A673 (cell line): ENCODE measurements around the gene DOCK4. TPM values are rescaled to one million over a fixed set of nuclear protein-coding genes. Genes with fewer than 3 reads are reported as not detected.

Experiments used
- BruUV-seq: library from RNA; stranded (reverse); fragments of 400-500 nt; replicated peaks from 2 replicates; lab custom pipeline; 2021; lab: Mats Ljungman, UMichigan
- CTCF ChIA-PET: fragments of 300-600 bp; sonication (Branson Sonifier 250); formaldehyde crosslinking; loops from one replicate; lab custom pipeline; 2022; ENCODE audit warnings: antibody characterized with exemption; lab: Charles Lee
- POLR2A ChIA-PET: fragments of 300-600 bp; sonication (Branson Sonifier 250); formaldehyde crosslinking; loops from one replicate; lab custom pipeline; 2022; ENCODE audit warnings: antibody characterized with exemption; ENCODE audit not compliant: low non-redundant PET; lab: Charles Lee
- DNase-seq: peaks from one replicate; pipeline ENCODE4 v3.0.0-alpha.2; 2015; ENCODE audit warnings: low spot score
- H3K27ac ChIP-seq: fragments of 200-600 bp; sonication (generic); 2 replicates; pipeline ENCODE4 v1.5.1; 2016; ENCODE audit warnings: mixed run types, low read depth, mild to moderate bottlenecking, mixed read lengths, antibody characterized with exemption, low read length; ENCODE audit not compliant: poor library complexity, severe bottlenecking
- H3K27me3 ChIP-seq: fragments of 200-600 bp; sonication (generic); replicated peaks from 2 replicates; pipeline ENCODE4 v1.6.1; 2017; ENCODE audit warnings: mixed run types, low read depth, mild to moderate bottlenecking, mixed read lengths, antibody characterized with exemption, low read length; ENCODE audit not compliant: insufficient read depth, poor library complexity
- H3K36me3 ChIP-seq: fragments of 200-600 bp; sonication (generic); 2 replicates; pipeline ENCODE4 v1.6.1; 2016; ENCODE audit warnings: mixed run types, mild to moderate bottlenecking, mixed read lengths, antibody characterized with exemption, low read length; ENCODE audit not compliant: insufficient read depth, poor library complexity, severe bottlenecking
- H3K4me1 ChIP-seq: fragments of 200-600 bp; sonication (generic); 2 replicates; pipeline ENCODE4 v1.6.1; 2017; ENCODE audit warnings: mixed run types, mild to moderate bottlenecking, mixed read lengths, antibody characterized with exemption, low read length; ENCODE audit not compliant: insufficient read depth, poor library complexity, severe bottlenecking
- H3K4me3 ChIP-seq: fragments of 200-600 bp; sonication (generic); 2 replicates; pipeline ENCODE4 v1.5.1; 2016; ENCODE audit warnings: low read depth, mixed run types, mild to moderate bottlenecking, mixed read lengths, low read length; ENCODE audit not compliant: poor library complexity, severe bottlenecking
- H3K9me3 ChIP-seq: fragments of 200-600 bp; sonication (generic); 2 replicates; pipeline ENCODE4 v1.6.1; 2016; ENCODE audit warnings: mixed run types, low read depth, mild to moderate bottlenecking, mixed read lengths, antibody characterized with exemption, low read length; ENCODE audit not compliant: poor library complexity, severe bottlenecking
- EZH2 ChIP-seq: fragments of 200-600 bp; sonication (generic); IDR thresholded peaks from 2 replicates; pipeline ENCODE4 v1.6.1; 2017; ENCODE audit warnings: borderline replicate concordance, low read depth, mild to moderate bottlenecking, mixed read lengths, antibody characterized with exemption, low read length; ENCODE audit not compliant: poor library complexity, severe bottlenecking
- intact Hi-C: fragments of 100-400 bp; cut with micrococcal nuclease; formaldehyde crosslinking; loops from one replicate; pipeline ENCODE4 v1.10.0; 2022; ENCODE audit not compliant: unreplicated experiment
- total RNA-seq: library from RNA; stranded (reverse); gene quantifications from 2 replicates; pipeline ENCODE4 v1.2.3, GENCODE V29; 2021
- TF ChIP-seq, protein P1 (sequence below): fragments of 300-800, 200-600 bp; sonication (generic); conservative IDR thresholded peaks from 2 replicates; pipeline ENCODE4 v1.5.1; 2017; ENCODE audit warnings: low read depth, mild to moderate bottlenecking, antibody characterized with exemption, low read length, moderate library complexity, mixed read lengths

DOCK4 gene
- total RNA-seq, 1 experiment from 2014 or later: 28.5 TPM

GRCh38 chr7:111780527-111780926, 425.7 kb downstream of the DOCK4 start:
- ChIA-PET CTCF (no interaction called here), POLR2A (no interaction called here)
- no peaks in the 10 kb centered on the region for H3K36me3 ChIP-seq
- no peak overlapping the region for H3K27ac ChIP-seq
- DNase-seq: no peak
- intact Hi-C loops: no loop called here
- no peak for TF ChIP-seq EZH2
- TF ChIP-seq, protein P1, sequence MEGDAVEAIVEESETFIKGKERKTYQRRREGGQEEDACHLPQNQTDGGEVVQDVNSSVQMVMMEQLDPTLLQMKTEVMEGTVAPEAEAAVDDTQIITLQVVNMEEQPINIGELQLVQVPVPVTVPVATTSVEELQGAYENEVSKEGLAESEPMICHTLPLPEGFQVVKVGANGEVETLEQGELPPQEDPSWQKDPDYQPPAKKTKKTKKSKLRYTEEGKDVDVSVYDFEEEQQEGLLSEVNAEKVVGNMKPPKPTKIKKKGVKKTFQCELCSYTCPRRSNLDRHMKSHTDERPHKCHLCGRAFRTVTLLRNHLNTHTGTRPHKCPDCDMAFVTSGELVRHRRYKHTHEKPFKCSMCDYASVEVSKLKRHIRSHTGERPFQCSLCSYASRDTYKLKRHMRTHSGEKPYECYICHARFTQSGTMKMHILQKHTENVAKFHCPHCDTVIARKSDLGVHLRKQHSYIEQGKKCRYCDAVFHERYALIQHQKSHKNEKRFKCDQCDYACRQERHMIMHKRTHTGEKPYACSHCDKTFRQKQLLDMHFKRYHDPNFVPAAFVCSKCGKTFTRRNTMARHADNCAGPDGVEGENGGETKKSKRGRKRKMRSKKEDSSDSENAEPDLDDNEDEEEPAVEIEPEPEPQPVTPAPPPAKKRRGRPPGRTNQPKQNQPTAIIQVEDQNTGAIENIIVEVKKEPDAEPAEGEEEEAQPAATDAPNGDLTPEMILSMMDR: no peak
- no peaks in the 10 kb centered on the region for H3K4me1 ChIP-seq
- H3K27me3 ChIP-seq: no peaks in the 10 kb centered on the region
- H3K4me3 ChIP-seq: no peak overlapping the region
- BruUV-seq: no TSS peak
- H3K9me3 ChIP-seq: no peaks in the 10 kb centered on the region

DNA sequence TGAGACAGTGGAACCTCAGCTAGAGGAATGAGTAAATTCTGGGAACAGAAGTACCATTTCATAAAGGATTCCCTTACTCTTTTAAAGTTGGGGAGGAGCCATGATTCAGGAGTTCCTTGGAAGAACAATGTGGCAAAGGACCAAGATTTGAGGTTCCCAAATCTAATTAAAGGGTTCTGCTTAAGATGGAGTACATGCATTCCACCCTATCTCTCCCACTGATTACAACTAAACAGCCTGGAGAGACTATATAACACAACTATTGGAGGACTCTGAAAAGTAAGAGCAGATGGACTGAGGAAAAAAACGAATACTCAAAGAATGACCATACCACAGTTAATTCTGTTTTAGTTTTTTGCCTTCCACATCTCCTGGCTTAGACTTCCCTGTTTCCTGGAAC, 431.0 kb downstream of the DOCK4 start:
- H3K36me3 ChIP-seq: no peaks in the 10 kb centered on the region
- no peak overlapping the region for H3K27ac ChIP-seq
- H3K27me3 ChIP-seq: no peaks in the 10 kb centered on the region
- intact Hi-C loops: no loop called here
- no peaks in the 10 kb centered on the region for H3K4me1 ChIP-seq
- CTCF ChIA-PET: interaction anchor here (0.5 kb wide), 1 partner anchor 23 kb away, joined by 4 read pairs; no protein-coding TSS in a partner anchor
- H3K9me3 ChIP-seq: no peaks in the 10 kb centered on the region
- POLR2A ChIA-PET: no interaction called here
- H3K4me3 ChIP-seq: no peak overlapping the region
- TF ChIP-seq, protein P1: no peak
- no peak for TF ChIP-seq EZH2
- no TSS peak for BruUV-seq
- no peak for DNase-seq

- no TSS peak for BruUV-seq
- TF ChIP-seq, protein P1: no peak
- no peak for TF ChIP-seq EZH2
- H3K4me1 ChIP-seq: no peaks in the 10 kb centered on the region
- H3K9me3 ChIP-seq: no peaks in the 10 kb centered on the region
- DNase-seq: no peak
- ChIA-PET CTCF (no interaction called here), POLR2A (no interaction called here)
- no peak overlapping the region for H3K4me3 ChIP-seq
- H3K36me3 ChIP-seq: no peaks in the 10 kb centered on the region
- intact Hi-C loops: no loop called here
- no peak overlapping the region for H3K27ac ChIP-seq
- no peaks in the 10 kb centered on the region for H3K27me3 ChIP-seq
Measured at GRCh38 chr7:111772716-111773115, 433.5 kb downstream of the DOCK4 start.
